Gastroesophageal sphincter (tissue), 4 donors: ENCODE results near the gene DCLK2. TPM values are rescaled to one million over a fixed set of nuclear protein-coding genes. Genes with fewer than 3 reads are reported as not detected.

Source experiments
- ATAC-seq: fragments of 150-250 bp; one replicate; pipeline ENCODE4 v1.9.1; 2016; ENCODE audit warnings: mild to moderate bottlenecking, moderate library complexity
- H3K27ac ChIP-seq, 4 donors: fragments of 200-600 bp; sonication (generic) in 3 of 4; 1 replicate in 3 of 4; 2 replicates in 1 of 4; pipeline ENCODE4 v1.5.1; 2016 to 2019
- H3K27me3 ChIP-seq: fragments of 200-600 bp; sonication (generic); one replicate; pipeline ENCODE4 v1.5.1; 2019
- H3K36me3 ChIP-seq, 2 donors: fragments of 200-600 bp; sonication (generic); one replicate each; pipeline ENCODE4 v1.5.1; 2019; ENCODE audit warnings: control low read depth in 1 of 2
- H3K4me1 ChIP-seq, 3 donors: fragments of 200-600 bp; sonication (generic); 1 replicate in 2 of 3; 2 replicates in 1 of 3; pipeline ENCODE4 v1.5.1; 2016 to 2019; ENCODE audit warnings: control low read depth in 2 of 3
- H3K4me3 ChIP-seq, 2 donors: fragments of 200-600 bp; sonication (generic); one replicate each; pipeline ENCODE4 v1.5.1; 2019; ENCODE audit warnings: mild to moderate bottlenecking in 1 of 2, moderate library complexity in 1 of 2
- H3K9me3 ChIP-seq, 3 donors: fragments of 200-600 bp; sonication (generic); one replicate each; pipeline ENCODE4 v1.5.1; 2017 to 2019; ENCODE audit warnings: control low read depth in 2 of 3
- CTCF ChIP-seq, 4 experiments: fragments of 200-600 bp in 2 of 4; fragments of 450-650 bp in 2 of 4; sonication (generic) in 1 of 4; IDR thresholded peaks; one replicate each; pipeline ENCODE4 v1.5.1; 2017 to 2019; ENCODE audit warnings: antibody characterized with exemption in 4 of 4, mild to moderate bottlenecking in 2 of 4, moderate library complexity in 2 of 4
- EP300 ChIP-seq: sonication (generic); formaldehyde crosslinking; IDR thresholded peaks from one replicate; pipeline ENCODE4 v1.6.1; 2017; ENCODE audit warnings: antibody characterized with exemption, mild to moderate bottlenecking
- POLR2A ChIP-seq, 2 donors: fragments of 450-650 bp; IDR thresholded peaks; one replicate each; pipeline ENCODE4 v1.6.1; 2017; ENCODE audit warnings: antibody characterized with exemption in 2 of 2, mild to moderate bottlenecking in 2 of 2, moderate library complexity in 1 of 2
- POLR2AphosphoS5 ChIP-seq: sonication (generic); formaldehyde crosslinking; IDR thresholded peaks from one replicate; pipeline ENCODE4 v1.6.1; 2017; ENCODE audit warnings: antibody characterized with exemption
- WGBS, 2 donors: methylation state at CpG; one replicate each; pipeline ENCODE4 v1.1.5; 2018; ENCODE audit warnings: low coverage in 1 of 2; 5-methylcytosine and 5-hydroxymethylcytosine counted together
- total RNA-seq, 4 donors: library from RNA; depleted of rRNA; stranded (reverse); fragments of >200 nt; gene quantifications; one replicate each; pipeline ENCODE4 v1.1.0, GENCODE V29; 2016

The DCLK2 gene
- total RNA-seq, 4 donors from 2014 or later, result 17.1 to 33.0 (median 19.7) TPM

- TF ChIP-seq CTCF (IDR thresholded peaks at IDR 0.05) (no peak), POLR2A (IDR thresholded peaks at IDR 0.05) (no peak), EP300 (no peak), POLR2AphosphoS5 (no peak)
- no peak for ATAC-seq
These were observed 16.4 kb downstream of the DCLK2 start for GRCh38 chr4:150094676-150095075.

GRCh38 chr4:150096625-150097024, 18.4 kb downstream of the DCLK2 start:
- no peaks in the 10 kb centered on the region for H3K4me1 ChIP-seq
- no peak overlapping the region for H3K27ac ChIP-seq
- H3K27me3 ChIP-seq, result no peaks in the 10 kb centered on the region
- no peaks in the 10 kb centered on the region for H3K36me3 ChIP-seq
- no peaks in the 10 kb centered on the region for H3K9me3 ChIP-seq
- TF ChIP-seq CTCF (IDR thresholded peaks at IDR 0.05) (no peak), POLR2AphosphoS5 (no peak), EP300 (no peak), POLR2A (IDR thresholded peaks at IDR 0.05) (no peak)
- H3K4me3 ChIP-seq, result no peak overlapping the region
- 92 to 100% methylated on average over 2 to 3 of the region's 3 CpGs for WGBS, 2 donors
- no peak for ATAC-seq

More at GRCh38 chr4:150094676-150095075, 16.4 kb downstream of the DCLK2 start:
- 86 to 100% methylated on average over 1 of the region's 1 CpG for WGBS, 2 donors
- Histone ChIP-seq H3K27me3 (no peaks in the 10 kb centered on the region), H3K4me3 (no peak overlapping the region), H3K27ac (no peak overlapping the region), H3K9me3 (no peaks in the 10 kb centered on the region), H3K36me3 (no peaks in the 10 kb centered on the region), H3K4me1 (peaks cover 0 to 6% (median 0%) of the 10 kb centered on the region in 3 donors)

GRCh38 chr4:150098214-150098613, 20.0 kb downstream of the DCLK2 start:
- no peaks in the 10 kb centered on the region for H3K27me3 ChIP-seq
- ATAC-seq, result no peak
- no peak for TF ChIP-seq CTCF (IDR thresholded peaks at IDR 0.05)
- no peak for TF ChIP-seq EP300
- no peak for TF ChIP-seq POLR2AphosphoS5
- no peak for TF ChIP-seq POLR2A (IDR thresholded peaks at IDR 0.05)
- no peaks in the 10 kb centered on the region for H3K36me3 ChIP-seq
- no peaks in the 10 kb centered on the region for H3K9me3 ChIP-seq
- no peak overlapping the region for H3K4me3 ChIP-seq
- no peaks in the 10 kb centered on the region for H3K4me1 ChIP-seq
- no peak overlapping the region for H3K27ac ChIP-seq
- WGBS, 2 donors, result 63 to 64% methylated on average over 4 of the region's 4 CpGs

GRCh38 chr4:150104404-150105027, 26.3 kb downstream of the DCLK2 start:
- H3K4me3 ChIP-seq, result no peak overlapping the region
- 94% methylated on average over 2 of the region's 2 CpGs for WGBS, 2 donors
- no peak overlapping the region for H3K27ac ChIP-seq
- no peaks in the 10 kb centered on the region for H3K9me3 ChIP-seq
- H3K27me3 ChIP-seq, result no peaks in the 10 kb centered on the region
- H3K36me3 ChIP-seq, result no peaks in the 10 kb centered on the region
- TF ChIP-seq POLR2A (IDR thresholded peaks at IDR 0.05) (no peak), CTCF (IDR thresholded peaks at IDR 0.05) (no peak), POLR2AphosphoS5 (no peak), EP300 (no peak)
- no peak for ATAC-seq
- peaks cover 0 to 14% (median 0%) of the 10 kb centered on the region in 3 donors for H3K4me1 ChIP-seq

GRCh38 chr4:150106886-150107285, 28.6 kb downstream of the DCLK2 start:
- Histone ChIP-seq H3K27ac (no peak overlapping the region), H3K9me3 (peaks cover 0 to 5% (median 0%) of the 10 kb centered on the region in 3 donors), H3K4me3 (no peak overlapping the region), H3K36me3 (no peaks in the 10 kb centered on the region), H3K4me1 (peaks cover 0 to 14% (median 0%) of the 10 kb centered on the region in 3 donors), H3K27me3 (no peaks in the 10 kb centered on the region)
- 28 to 34% methylated on average over 3 of the region's 3 CpGs for WGBS, 2 donors
- ATAC-seq, result no peak
- TF ChIP-seq EP300, result no peak
- no peak for TF ChIP-seq CTCF (IDR thresholded peaks at IDR 0.05)
- TF ChIP-seq POLR2AphosphoS5, result no peak
- no peak for TF ChIP-seq POLR2A (IDR thresholded peaks at IDR 0.05)
